ENCODE measurements around the gene N4BP2. TPM values are rescaled to one million over a fixed set of nuclear protein-coding genes. Genes with fewer than 3 reads are reported as not detected.

N4BP2 gene
- total RNA-seq, 4 donors from 2014 or later, result 5.3 to 11.9 (median 11.1) TPM

GRCh38 chr4:40183615-40184411 lies 127.2 kb downstream of the N4BP2 start:
- WGBS, 2 donors, result 90 to 93% methylated on average over 12 of the region's 12 CpGs
- TF ChIP-seq POLR2A (IDR thresholded peaks at IDR 0.05) (no peak), CTCF (IDR thresholded peaks at IDR 0.05) (no peak)
- DNase-seq (ENCODE audit: low spot score in 2 of 2), result no peak
- H3K4me3 ChIP-seq (ENCODE audit: low read depth, poor library complexity, severe bottlenecking), result no peak overlapping the region
- intact Hi-C loops (cut with DNase I; ENCODE audit: low total_unique reads), result no loop called here

GRCh38 chr4:40185830-40186664 lies 129.4 kb downstream of the N4BP2 start:
- intact Hi-C loops (cut with DNase I; ENCODE audit: low total_unique reads), result no loop called here
- WGBS, 2 donors, result 81 to 83% methylated on average over 5 of the region's 5 CpGs
- no peak for TF ChIP-seq CTCF (IDR thresholded peaks at IDR 0.05)
- no peak for TF ChIP-seq POLR2A (IDR thresholded peaks at IDR 0.05)

GRCh38 chr4:40186665-40187014 lies 130.0 kb downstream of the N4BP2 start:
- no peak for DNase-seq (ENCODE audit: low spot score in 2 of 2)
- intact Hi-C loops (cut with DNase I; ENCODE audit: low total_unique reads), result no loop called here
- WGBS, 2 donors, result 45 to 65% methylated on average over 1 of the region's 1 CpG
- no peak overlapping the region for H3K4me3 ChIP-seq (ENCODE audit: low read depth, poor library complexity, severe bottlenecking)
- TF ChIP-seq POLR2A (IDR thresholded peaks at IDR 0.05) (no peak), CTCF (IDR thresholded peaks at IDR 0.05) (no peak)

More at GRCh38 chr4:40185830-40186664, 129.4 kb downstream of the N4BP2 start:
- no peak overlapping the region for H3K4me3 ChIP-seq (ENCODE audit: low read depth, poor library complexity, severe bottlenecking)
- no peak for DNase-seq (ENCODE audit: low spot score in 2 of 2)

DNA sequence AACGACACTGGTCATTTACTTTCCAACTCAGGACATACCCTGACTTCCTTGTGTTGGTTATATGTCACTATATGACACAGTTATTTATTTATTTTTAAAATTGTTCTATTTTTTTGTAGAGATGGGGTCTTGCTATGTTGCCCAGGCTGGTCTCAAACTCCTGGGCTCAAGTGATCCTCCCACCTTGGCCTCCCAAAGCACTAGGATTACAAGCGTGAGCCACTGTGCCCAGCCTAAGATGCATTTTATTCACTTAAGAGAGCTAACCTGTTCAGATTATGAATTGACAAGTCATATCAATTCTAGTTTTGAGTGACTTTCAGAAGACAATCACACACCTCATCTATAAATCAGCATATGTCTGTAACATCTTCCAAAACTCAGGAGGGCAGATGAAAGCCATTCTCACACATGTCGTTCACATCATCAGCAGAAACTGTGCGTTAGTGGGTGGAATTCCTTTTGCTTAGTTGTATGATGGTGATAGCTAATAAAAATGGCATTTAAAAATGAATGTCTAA lies 130.8 kb downstream of the N4BP2 start:
- intact Hi-C loops (cut with DNase I; ENCODE audit: low total_unique reads), result no loop called here
- no peak for TF ChIP-seq CTCF (IDR thresholded peaks at IDR 0.05)
- TF ChIP-seq POLR2A (IDR thresholded peaks at IDR 0.05), result no peak
- DNase-seq (ENCODE audit: low spot score in 2 of 2), result no peak
- H3K4me3 ChIP-seq (ENCODE audit: low read depth, poor library complexity, severe bottlenecking), result no peak overlapping the region
- 89% methylated on average over 4 of the region's 4 CpGs for WGBS, 2 donors

DNA sequence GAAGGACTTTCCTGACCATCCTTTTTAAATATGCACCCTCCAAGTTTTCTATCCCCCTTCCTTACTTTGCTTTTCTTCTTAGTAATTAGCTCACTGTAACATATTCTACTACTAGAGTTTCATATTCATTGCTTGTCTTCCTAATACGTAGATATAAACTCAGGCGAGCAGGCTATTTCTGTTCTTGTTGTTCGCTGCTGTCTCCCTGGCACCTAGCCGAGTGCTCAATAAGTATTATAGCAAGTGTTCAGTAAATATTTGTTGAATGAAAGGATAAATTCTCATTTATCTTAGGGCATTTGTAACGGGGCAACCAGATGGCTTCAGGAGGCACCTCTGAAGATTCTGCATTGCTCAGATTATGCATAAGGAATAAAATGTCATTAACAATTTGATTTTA lies 133.4 kb downstream of the N4BP2 start:
- intact Hi-C loops (cut with DNase I; ENCODE audit: low total_unique reads), result no loop called here
- DNase-seq (ENCODE audit: low spot score in 2 of 2), result no peak
- no peak for TF ChIP-seq CTCF (IDR thresholded peaks at IDR 0.05)
- no peak for TF ChIP-seq POLR2A (IDR thresholded peaks at IDR 0.05)
- 70 to 82% methylated on average over 5 of the region's 5 CpGs for WGBS, 2 donors
- no peak overlapping the region for H3K4me3 ChIP-seq (ENCODE audit: low read depth, poor library complexity, severe bottlenecking)
